SKM-1 treated with dmso at 0.1 percent for 144 hours (cell line): Measurements from ENCODE around the gene MYMK.
"Not testable (repeated sequence)": the region's sequence is repeated elsewhere in the genome, so short reads cannot be mapped to it uniquely, and the experiment has no call there.

Experiments used
- DNase-seq: peaks from one replicate; lab custom pipeline; 2025; ENCODE audit not compliant: unreplicated experiment; lab: John Stamatoyannopoulos, UW

The MYMK gene, protein sequence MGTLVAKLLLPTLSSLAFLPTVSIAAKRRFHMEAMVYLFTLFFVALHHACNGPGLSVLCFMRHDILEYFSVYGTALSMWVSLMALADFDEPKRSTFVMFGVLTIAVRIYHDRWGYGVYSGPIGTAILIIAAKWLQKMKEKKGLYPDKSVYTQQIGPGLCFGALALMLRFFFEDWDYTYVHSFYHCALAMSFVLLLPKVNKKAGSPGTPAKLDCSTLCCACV

GRCh38 chr9:133524679-133525228, at the start of gene MYMK:
TSS of gene MYMK (minus strand) at chr9:133524959. CDS start at chr9:133524844, 115 bp downstream.
- DNase-seq = no peak

- DNase-seq = no peak
Observed at GRCh38 chr9:133573791-133574515, 49.2 kb upstream of the MYMK start.

- no peak for DNase-seq
Observed at GRCh38 chr9:133572821-133573361, 48.1 kb upstream of the MYMK start.

- no peak for DNase-seq
Observed at GRCh38 chr9:133571896-133572595, 47.3 kb upstream of the MYMK start.

- DNase-seq = no peak
Observed at GRCh38 chr9:133571391-133571890, 46.7 kb upstream of the MYMK start.

GRCh38 chr9:133570691-133571080, 45.9 kb upstream of the MYMK start:
- no peak for DNase-seq

DNA sequence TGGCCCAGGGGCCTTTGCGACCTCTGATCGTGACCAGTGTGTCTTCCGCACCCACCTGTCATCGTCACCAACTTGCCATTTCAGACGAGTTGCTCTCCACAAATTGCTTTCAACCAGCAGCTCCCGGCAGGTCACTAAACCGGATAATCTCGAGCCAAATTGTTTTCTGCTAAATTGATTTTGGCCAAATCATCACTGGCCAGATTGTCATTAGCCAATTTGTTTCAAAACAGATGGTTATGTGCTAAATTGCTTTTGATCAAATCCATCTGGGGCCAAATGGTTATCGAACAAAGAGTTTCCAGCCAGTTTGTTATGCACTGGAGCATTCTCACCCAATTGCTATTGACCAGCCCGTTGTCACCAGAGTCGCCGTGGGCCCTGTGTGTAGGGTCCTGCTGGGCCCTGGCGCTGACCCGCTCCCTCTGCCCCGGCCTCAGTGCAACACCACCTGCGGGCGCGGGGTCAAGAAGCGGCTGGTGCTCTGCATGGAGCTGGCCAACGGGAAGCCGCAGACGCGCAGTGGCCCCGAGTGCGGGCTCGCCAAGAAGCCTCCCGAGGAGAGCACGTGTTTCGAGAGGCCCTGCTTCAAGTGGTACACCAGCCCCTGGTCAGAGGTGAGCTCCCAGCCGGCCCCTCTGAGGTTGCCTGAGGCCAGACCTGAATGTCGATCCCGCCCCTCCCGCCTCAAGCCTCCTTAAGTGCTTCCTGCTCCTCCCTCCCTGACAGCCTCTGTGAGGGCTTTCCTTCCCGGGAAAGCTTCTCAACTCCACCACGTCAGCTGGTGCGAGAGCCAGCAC, 45.3 kb upstream of the MYMK start:
- DNase-seq = no peak

- no peak for DNase-seq
Observed at GRCh38 chr9:133569121-133569785, 44.5 kb upstream of the MYMK start.

DNA sequence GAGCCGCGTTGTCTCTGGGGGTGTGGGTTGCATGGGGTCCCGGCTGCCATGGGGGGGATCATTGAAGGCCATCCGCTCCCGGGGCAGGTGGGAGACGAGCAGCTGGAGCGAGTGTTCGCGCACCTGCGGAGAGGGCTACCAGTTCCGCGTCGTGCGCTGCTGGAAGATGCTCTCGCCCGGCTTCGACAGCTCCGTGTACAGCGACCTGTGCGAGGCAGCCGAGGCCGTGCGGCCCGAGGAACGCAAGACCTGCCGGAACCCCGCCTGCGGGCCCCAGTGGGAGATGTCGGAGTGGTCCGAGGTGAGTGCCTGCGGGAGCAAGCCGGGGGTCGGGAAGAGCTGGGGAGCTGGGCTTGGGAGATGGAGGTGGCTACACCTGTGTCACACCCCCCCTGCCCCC, 43.4 kb upstream of the MYMK start:
- no peak for DNase-seq

- no peak for DNase-seq
Observed at GRCh38 chr9:133566817-133567216, 42.1 kb upstream of the MYMK start.

GRCh38 chr9:133566382-133566781, 41.6 kb upstream of the MYMK start:
- no peak for DNase-seq

DNA sequence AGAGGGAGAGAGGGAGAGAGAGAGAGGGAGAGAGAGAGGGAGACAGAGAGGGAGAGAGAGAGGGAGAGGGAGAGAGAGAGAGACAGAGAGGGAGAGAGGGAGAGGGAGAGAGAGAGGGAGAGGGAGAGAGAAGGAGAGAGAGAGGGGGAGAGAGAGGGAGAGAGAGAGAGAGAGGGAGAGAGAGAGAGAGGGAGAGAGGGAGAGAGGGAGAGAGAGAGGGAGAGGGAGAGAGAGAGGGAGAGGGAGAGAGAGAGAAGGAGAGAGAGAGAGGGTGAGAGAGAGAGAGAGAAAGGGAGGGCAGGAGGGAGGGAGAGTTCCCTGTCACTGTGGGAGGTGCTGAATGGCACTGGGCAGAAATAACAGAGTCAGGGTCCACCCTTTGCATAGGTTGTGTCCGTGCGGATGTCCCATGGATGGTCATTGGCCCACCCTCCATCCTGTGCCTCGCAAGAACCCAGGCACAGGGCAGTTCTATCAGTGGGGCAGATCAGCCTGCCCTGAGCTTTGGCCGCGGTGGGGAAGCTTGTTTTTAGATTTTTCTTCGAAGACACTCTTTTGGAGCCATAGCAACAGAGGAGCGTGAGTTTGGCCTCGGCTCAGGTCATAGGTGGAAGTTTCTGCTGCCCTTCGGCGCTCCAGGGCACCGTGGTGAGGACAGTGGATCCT, 39.8 kb upstream of the MYMK start:
- no peak for DNase-seq

DNA sequence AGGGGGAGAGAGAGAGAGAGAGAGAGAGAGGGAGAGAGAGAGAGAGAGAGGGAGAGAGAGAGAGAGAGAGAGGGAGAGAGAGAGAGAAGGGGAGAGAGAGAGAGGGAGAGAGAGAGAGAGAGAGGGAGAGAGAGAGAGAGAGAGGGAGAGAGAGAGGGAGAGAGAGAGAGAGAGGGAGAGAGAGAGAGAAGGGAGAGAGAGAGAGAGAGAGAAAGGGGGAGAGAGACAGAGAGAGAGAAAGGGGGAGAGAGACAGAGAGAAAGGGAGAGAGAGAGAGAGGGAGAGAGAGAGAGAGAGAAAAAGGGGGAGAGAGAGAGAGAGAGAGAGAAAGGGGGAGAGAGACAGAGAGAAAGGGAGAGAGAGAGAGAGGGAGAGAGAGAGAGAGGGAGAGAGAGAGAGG, 39.1 kb upstream of the MYMK start:
- not testable (repeated sequence) for DNase-seq

DNA sequence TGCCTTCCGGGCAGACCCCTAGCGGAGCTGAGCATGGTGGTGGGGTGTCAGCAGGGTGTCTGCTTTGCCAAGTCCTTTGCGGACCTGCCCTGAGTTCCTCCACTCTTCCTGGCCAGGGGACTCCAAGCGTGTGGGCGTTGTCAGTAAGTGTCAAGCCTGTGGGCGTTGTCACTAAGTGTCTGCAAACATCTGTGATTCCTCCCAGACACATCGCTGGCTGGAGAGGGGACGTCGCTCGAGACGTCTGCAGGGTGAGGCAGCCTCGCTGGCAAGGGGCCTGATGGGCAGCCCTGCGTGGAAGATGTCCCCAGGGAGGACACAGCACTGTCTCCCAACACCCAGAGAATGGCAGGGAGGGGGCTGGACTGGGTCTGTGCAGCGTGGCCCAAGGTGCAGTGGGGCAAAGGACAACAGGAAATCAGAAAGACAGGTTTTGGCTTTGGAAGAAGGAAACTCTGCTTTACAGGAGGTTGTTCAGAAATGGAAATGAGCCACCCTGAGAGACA, 38.6 kb upstream of the MYMK start:
- DNase-seq = no peak

- no peak for DNase-seq
Observed at GRCh38 chr9:133562611-133563290, 38.0 kb upstream of the MYMK start.

DNA sequence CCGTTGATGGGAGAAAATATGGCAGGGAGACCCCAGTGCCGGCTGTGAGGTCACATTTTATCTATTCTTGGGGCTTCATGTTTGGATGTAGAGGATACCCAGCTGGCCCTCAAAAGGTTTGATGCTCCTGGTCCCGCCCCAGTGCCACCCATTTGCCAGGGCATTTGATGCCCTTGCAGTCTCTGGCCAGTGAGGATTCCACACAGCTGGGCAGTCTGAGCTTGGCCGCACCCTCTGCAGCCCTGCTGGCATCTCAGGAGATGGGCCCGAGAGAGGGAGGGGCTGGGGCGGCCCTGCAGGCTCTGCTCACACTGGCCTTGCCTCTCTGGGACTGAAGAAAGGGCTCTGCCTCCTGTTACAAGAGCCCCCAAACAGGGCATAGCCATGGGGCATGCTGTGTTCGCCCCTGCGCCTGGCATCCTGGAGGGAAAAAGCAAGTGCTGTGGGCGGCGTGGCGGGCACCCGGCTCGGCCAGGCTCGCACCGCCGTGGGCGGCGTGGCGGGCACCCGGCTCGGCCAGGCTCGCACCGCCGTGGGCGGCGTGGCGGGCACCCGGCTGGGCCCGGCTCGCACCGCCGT, 37.3 kb upstream of the MYMK start:
- no peak for DNase-seq

- no peak for DNase-seq
Observed at GRCh38 chr9:133560944-133561343, 36.2 kb upstream of the MYMK start.

- DNase-seq = no peak
Observed at GRCh38 chr9:133560311-133560710, 35.6 kb upstream of the MYMK start.
